ENCODE data around the gene SENP2. TPM values are rescaled to one million over a fixed set of nuclear protein-coding genes. Genes with fewer than 3 reads are reported as not detected.

Gene SENP2
- total RNA-seq, 1 experiment from 2014 or later, result 56.9 TPM

DNA sequence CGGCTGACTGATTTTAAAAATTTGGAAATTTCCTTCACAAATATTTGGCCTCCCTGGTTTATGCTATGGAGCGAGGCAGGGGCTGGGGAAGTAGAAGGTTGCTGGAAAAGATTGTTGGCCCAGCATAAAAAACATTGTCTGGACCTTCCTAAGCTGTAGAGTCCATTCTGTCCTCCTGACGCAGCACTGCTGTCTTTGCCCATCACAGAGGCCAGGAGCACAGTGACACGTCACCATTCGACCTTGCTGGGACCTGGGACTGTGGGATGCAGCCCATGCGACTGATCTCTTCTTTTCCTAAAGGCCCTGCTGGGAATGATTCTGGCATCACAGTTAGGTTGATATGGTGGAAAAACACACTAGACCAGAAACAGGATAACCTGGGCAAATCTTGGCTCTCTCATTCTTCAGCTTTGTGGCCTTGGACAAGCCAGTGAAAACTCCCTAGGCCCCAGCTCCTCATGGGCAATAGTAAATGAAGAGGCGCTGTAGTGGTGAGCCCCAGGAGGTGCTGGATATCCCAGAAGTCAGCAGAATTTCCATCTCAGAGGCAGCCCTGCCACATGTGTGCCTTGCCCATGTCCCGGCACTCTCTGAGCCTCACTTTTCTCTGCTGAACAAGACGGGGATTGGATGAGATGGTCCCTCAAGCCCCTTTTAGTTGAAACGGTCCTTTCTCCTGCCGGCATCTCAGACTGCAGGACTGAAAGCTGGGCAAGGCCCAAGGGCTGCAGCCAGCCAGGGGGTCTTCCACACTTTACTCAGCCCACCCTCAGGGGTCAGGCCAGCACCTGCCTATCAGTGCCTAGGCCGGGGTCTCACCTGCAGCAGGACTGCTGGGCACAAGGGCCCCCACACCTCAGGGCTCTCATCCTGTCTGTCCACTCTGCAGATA is 69.6 kb downstream of the SENP2 start:
- ChIA-PET POLR2A (no interaction called here), CTCF (interaction anchor here (1.3 kb wide), 1 partner anchor 22 kb away, joined by 4 read pairs; no protein-coding TSS in a partner anchor)
- no peak overlapping the region for H3K27ac Mint-ChIP-seq
- H3K36me3 Mint-ChIP-seq, result peaks cover 68% of the 10 kb centered on the region
- H3K4me1 Mint-ChIP-seq, result peaks cover 2% of the 10 kb centered on the region
- no peaks in the 10 kb centered on the region; the same call in 1 of the 2 replicates for H3K27me3 Mint-ChIP-seq (ENCODE audit: low read depth)
- no peak overlapping the region for H3K4me3 Mint-ChIP-seq
- ATAC-seq (no peak), DNase-seq (ENCODE audit: low spot score) (no peak)
- no peaks in the 10 kb centered on the region for H3K9me3 Mint-ChIP-seq
- TF ChIP-seq, protein P1, sequence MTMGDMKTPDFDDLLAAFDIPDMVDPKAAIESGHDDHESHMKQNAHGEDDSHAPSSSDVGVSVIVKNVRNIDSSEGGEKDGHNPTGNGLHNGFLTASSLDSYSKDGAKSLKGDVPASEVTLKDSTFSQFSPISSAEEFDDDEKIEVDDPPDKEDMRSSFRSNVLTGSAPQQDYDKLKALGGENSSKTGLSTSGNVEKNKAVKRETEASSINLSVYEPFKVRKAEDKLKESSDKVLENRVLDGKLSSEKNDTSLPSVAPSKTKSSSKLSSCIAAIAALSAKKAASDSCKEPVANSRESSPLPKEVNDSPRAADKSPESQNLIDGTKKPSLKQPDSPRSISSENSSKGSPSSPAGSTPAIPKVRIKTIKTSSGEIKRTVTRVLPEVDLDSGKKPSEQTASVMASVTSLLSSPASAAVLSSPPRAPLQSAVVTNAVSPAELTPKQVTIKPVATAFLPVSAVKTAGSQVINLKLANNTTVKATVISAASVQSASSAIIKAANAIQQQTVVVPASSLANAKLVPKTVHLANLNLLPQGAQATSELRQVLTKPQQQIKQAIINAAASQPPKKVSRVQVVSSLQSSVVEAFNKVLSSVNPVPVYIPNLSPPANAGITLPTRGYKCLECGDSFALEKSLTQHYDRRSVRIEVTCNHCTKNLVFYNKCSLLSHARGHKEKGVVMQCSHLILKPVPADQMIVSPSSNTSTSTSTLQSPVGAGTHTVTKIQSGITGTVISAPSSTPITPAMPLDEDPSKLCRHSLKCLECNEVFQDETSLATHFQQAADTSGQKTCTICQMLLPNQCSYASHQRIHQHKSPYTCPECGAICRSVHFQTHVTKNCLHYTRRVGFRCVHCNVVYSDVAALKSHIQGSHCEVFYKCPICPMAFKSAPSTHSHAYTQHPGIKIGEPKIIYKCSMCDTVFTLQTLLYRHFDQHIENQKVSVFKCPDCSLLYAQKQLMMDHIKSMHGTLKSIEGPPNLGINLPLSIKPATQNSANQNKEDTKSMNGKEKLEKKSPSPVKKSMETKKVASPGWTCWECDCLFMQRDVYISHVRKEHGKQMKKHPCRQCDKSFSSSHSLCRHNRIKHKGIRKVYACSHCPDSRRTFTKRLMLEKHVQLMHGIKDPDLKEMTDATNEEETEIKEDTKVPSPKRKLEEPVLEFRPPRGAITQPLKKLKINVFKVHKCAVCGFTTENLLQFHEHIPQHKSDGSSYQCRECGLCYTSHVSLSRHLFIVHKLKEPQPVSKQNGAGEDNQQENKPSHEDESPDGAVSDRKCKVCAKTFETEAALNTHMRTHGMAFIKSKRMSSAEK (CRISPR knock-in tag; IDR thresholded peaks at IDR 0.05; ENCODE audit: borderline replicate concordance), result no peak
- TF ChIP-seq ZNF416 (CRISPR knock-in tag; IDR thresholded peaks at IDR 0.05) (no peak), EMX1 (CRISPR knock-in tag; IDR thresholded peaks at IDR 0.05) (no peak), TEAD1 (CRISPR knock-in tag; IDR thresholded peaks at IDR 0.05) (no peak), FOXP1 (CRISPR knock-in tag; IDR thresholded peaks at IDR 0.05; ENCODE audit: borderline replicate concordance) (no peak), ZBTB21 (CRISPR knock-in tag; IDR thresholded peaks at IDR 0.05; ENCODE audit: borderline replicate concordance) (no peak), ZNF423 (CRISPR knock-in tag; IDR thresholded peaks at IDR 0.05) (no peak), NFYB (CRISPR knock-in tag; conservative IDR thresholded peaks at IDR 0.05; ENCODE audit: low read depth) (no peak), NR3C1 (CRISPR knock-in tag; conservative IDR thresholded peaks at IDR 0.05; ENCODE audit: low read depth) (no peak), NR2C2 (CRISPR knock-in tag; IDR thresholded peaks at IDR 0.05) (no peak), FOXK1 (CRISPR knock-in tag; IDR thresholded peaks at IDR 0.05) (no peak)
- TF ChIP-seq, protein P2, sequence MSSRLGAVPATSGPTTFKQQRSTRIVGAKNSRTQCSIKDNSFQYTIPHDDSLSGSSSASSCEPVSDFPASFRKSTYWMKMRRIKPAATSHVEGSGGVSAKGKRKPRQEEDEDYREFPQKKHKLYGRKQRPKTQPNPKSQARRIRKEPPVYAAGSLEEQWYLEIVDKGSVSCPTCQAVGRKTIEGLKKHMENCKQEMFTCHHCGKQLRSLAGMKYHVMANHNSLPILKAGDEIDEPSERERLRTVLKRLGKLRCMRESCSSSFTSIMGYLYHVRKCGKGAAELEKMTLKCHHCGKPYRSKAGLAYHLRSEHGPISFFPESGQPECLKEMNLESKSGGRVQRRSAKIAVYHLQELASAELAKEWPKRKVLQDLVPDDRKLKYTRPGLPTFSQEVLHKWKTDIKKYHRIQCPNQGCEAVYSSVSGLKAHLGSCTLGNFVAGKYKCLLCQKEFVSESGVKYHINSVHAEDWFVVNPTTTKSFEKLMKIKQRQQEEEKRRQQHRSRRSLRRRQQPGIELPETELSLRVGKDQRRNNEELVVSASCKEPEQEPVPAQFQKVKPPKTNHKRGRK (CRISPR knock-in tag; IDR thresholded peaks at IDR 0.05; ENCODE audit: borderline replicate concordance), result no peak
- TF ChIP-seq, protein P3, sequence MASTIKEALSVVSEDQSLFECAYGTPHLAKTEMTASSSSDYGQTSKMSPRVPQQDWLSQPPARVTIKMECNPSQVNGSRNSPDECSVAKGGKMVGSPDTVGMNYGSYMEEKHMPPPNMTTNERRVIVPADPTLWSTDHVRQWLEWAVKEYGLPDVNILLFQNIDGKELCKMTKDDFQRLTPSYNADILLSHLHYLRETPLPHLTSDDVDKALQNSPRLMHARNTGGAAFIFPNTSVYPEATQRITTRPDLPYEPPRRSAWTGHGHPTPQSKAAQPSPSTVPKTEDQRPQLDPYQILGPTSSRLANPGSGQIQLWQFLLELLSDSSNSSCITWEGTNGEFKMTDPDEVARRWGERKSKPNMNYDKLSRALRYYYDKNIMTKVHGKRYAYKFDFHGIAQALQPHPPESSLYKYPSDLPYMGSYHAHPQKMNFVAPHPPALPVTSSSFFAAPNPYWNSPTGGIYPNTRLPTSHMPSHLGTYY (CRISPR knock-in tag; IDR thresholded peaks at IDR 0.05), result no peak
- TF ChIP-seq, protein P4, sequence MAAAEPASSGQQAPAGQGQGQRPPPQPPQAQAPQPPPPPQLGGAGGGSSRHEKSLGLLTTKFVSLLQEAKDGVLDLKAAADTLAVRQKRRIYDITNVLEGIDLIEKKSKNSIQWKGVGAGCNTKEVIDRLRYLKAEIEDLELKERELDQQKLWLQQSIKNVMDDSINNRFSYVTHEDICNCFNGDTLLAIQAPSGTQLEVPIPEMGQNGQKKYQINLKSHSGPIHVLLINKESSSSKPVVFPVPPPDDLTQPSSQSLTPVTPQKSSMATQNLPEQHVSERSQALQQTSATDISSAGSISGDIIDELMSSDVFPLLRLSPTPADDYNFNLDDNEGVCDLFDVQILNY (CRISPR knock-in tag; IDR thresholded peaks at IDR 0.05), result no peak
- TF ChIP-seq, protein P5, sequence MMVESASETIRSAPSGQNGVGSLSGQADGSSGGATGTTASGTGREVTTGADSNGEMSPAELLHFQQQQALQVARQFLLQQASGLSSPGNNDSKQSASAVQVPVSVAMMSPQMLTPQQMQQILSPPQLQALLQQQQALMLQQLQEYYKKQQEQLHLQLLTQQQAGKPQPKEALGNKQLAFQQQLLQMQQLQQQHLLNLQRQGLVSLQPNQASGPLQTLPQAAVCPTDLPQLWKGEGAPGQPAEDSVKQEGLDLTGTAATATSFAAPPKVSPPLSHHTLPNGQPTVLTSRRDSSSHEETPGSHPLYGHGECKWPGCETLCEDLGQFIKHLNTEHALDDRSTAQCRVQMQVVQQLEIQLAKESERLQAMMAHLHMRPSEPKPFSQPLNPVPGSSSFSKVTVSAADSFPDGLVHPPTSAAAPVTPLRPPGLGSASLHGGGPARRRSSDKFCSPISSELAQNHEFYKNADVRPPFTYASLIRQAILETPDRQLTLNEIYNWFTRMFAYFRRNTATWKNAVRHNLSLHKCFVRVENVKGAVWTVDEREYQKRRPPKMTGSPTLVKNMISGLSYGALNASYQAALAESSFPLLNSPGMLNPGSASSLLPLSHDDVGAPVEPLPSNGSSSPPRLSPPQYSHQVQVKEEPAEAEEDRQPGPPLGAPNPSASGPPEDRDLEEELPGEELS (CRISPR knock-in tag; IDR thresholded peaks at IDR 0.05), result no peak
- TF ChIP-seq, protein P6, sequence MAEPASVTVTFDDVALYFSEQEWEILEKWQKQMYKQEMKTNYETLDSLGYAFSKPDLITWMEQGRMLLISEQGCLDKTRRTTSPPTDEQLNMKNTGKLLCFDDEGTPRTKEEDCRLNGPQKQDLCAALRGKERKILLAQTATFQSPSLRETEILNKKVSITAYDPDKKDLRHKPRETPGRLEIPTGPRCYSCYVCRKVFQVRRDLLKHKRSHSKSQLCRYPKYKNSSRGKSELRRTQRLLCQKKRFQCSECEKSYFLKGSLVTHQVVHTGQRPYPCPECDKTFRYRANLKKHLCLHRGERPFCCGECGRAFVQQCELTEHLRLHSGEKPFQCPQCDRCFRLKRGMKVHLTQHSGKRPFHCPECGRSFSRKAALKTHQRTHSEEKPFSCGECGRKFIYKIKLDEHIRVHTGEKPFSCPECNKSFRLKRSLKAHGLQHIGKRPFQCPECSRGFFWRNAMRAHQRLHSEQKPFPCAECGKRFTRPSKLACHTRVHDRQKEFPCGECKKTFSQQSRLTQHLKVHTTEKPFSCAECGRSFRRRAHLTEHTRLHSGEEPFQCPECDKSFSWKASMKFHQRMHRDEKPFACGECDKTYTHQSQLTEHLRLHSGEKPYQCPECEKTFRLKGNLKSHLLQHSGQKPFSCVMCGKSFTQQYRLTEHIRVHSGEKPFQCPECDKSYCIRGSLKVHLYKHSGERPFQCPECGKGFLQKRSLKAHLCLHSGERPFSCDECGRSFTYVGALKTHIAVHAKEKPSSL (CRISPR knock-in tag; conservative IDR thresholded peaks at IDR 0.05), result no peak
- TF ChIP-seq, protein P7, sequence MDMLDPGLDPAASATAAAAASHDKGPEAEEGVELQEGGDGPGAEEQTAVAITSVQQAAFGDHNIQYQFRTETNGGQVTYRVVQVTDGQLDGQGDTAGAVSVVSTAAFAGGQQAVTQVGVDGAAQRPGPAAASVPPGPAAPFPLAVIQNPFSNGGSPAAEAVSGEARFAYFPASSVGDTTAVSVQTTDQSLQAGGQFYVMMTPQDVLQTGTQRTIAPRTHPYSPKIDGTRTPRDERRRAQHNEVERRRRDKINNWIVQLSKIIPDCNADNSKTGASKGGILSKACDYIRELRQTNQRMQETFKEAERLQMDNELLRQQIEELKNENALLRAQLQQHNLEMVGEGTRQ (CRISPR knock-in tag; IDR thresholded peaks at IDR 0.05), result no peak
- TF ChIP-seq, protein P8, sequence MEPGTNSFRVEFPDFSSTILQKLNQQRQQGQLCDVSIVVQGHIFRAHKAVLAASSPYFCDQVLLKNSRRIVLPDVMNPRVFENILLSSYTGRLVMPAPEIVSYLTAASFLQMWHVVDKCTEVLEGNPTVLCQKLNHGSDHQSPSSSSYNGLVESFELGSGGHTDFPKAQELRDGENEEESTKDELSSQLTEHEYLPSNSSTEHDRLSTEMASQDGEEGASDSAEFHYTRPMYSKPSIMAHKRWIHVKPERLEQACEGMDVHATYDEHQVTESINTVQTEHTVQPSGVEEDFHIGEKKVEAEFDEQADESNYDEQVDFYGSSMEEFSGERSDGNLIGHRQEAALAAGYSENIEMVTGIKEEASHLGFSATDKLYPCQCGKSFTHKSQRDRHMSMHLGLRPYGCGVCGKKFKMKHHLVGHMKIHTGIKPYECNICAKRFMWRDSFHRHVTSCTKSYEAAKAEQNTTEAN (CRISPR knock-in tag; IDR thresholded peaks at IDR 0.05), result no peak
